ENCODE results near the gene PSG1. TPM values are rescaled to one million over a fixed set of nuclear protein-coding genes. Genes with fewer than 3 reads are reported as not detected.
"Not testable (repeated sequence)": the region's sequence is repeated elsewhere in the genome, so short reads cannot be mapped to it uniquely, and the experiment has no call there.

PSG1 gene
- total and polyA plus RNA-seq, 4 donors, result not detected

DNA sequence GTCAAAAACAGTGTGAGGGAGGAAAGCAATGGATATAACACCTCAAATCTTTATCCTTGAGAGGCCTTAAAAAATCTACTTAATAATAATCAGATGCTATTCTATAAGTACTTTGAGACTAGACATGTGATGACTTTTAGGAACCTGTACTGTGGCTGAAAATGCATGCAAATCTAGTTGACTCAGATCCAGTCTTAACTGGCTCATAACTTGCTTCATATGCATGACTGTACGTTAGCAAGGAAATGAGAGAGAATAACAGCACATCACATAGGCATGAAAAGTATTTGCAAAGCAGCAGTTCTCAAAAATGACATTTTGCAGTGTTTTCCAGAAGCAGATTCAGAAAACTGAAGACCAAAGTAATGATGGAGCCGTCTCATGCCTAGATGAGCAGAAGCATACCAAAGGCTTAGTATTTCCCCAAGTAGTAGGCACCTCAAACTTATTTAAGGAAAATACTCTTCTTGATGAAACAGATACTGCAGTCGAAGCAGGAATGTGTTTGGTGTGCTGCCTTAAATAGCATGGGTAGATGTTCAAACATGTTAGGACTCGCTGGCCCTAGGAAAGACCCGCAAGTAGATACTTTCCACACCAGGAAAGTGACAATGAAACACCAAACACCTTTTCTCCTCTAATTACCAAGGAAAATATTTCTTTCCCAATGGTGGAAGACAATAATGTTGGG, 59.4 kb downstream of the PSG1 start:
- H3K36me3 ChIP-seq (ENCODE audit: control insufficient read depth in 4 of 4, insufficient read depth in 3 of 4, low read depth in 1 of 4, low read length in 3 of 4); H3K4me3 ChIP-seq (ENCODE audit: low read depth in 1 of 3, low read length in 3 of 3); H3K27ac ChIP-seq (ENCODE audit: low read depth in 1 of 2, low read length in 2 of 2); H3K9ac ChIP-seq (ENCODE audit: low read depth in 1 of 2, low read length in 2 of 2); H3K9me3 ChIP-seq (ENCODE audit: control insufficient read depth in 4 of 4, low read length in 3 of 4); H3K27me3 ChIP-seq (ENCODE audit: control insufficient read depth in 4 of 4, insufficient read depth in 4 of 4, low read length in 3 of 4); DNase-seq (ENCODE audit: low spot score); H3K4me1 ChIP-seq (ENCODE audit: control insufficient read depth in 4 of 4, insufficient read depth in 4 of 4, low read length in 3 of 4): not testable (repeated sequence)
- 70% methylated on average over 5 of the region's 5 CpGs for WGBS

DNA sequence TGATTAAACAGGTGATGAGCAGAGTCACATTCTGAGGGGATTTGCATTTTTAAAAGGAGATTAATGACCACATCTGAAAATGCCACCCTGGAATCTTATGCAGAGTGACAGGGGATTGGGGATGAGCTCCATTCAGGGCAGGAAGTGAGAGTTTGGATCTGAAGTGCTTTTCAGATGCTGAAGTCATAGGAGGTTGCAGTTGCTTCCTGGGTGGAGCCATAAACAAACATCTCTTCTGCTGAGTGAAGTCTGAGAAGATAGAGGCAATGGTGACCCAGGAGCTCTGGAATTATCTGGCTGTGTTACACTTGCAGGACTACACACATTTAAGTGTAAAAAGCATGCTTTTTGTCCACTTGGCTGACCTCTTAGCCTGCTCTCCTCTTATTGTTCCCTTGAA, 62.6 kb downstream of the PSG1 start:
- no peaks in the 10 kb centered on the region for H3K36me3 ChIP-seq (ENCODE audit: control insufficient read depth in 4 of 4, insufficient read depth in 3 of 4, low read depth in 1 of 4, low read length in 3 of 4)
- TF ChIP-seq FOXA2 (IDR thresholded peaks at IDR 0.05), result no peak
- TF ChIP-seq EGR1 (IDR thresholded peaks at IDR 0.05; ENCODE audit: low read depth in 2 of 2), result no peak
- TF ChIP-seq CTCF (IDR thresholded peaks at IDR 0.05; ENCODE audit: low read depth, low read length, missing input control), result no peak
- no peak for TF ChIP-seq ZBTB33 (IDR thresholded peaks at IDR 0.05)
- TF ChIP-seq HNF4A (conservative IDR thresholded peaks at IDR 0.05), result no peak
- TF ChIP-seq RXRA (IDR thresholded peaks at IDR 0.05), result no peak
- TF ChIP-seq HNF4G (IDR thresholded peaks at IDR 0.05), result no peak
- TF ChIP-seq FOXA1 (IDR thresholded peaks at IDR 0.05), result no peak
- TF ChIP-seq GABPA (IDR thresholded peaks at IDR 0.05 in 1 of 2, conservative IDR thresholded peaks at IDR 0.05 in 1 of 2), result no peak
- no peak for TF ChIP-seq TAF1 (conservative IDR thresholded peaks at IDR 0.05)
- no peak for TF ChIP-seq SP1 (IDR thresholded peaks at IDR 0.05)
- no peak for TF ChIP-seq REST (IDR thresholded peaks at IDR 0.05)
- TF ChIP-seq JUND (IDR thresholded peaks at IDR 0.05), result no peak
- TF ChIP-seq, protein P1, sequence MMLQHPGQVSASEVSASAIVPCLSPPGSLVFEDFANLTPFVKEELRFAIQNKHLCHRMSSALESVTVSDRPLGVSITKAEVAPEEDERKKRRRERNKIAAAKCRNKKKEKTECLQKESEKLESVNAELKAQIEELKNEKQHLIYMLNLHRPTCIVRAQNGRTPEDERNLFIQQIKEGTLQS (IDR thresholded peaks at IDR 0.05), result no peak
- no peak for TF ChIP-seq NR2F2 (IDR thresholded peaks at IDR 0.05)
- TF ChIP-seq MAX (IDR thresholded peaks at IDR 0.05), result no peak
- H3K9ac ChIP-seq (ENCODE audit: low read depth in 1 of 2, low read length in 2 of 2), result no peak overlapping the region

More for the DNA sequence above, 62.6 kb downstream of the PSG1 start:
- H3K27me3 ChIP-seq (ENCODE audit: control insufficient read depth in 4 of 4, insufficient read depth in 4 of 4, low read length in 3 of 4), result no peaks in the 10 kb centered on the region
- no peak overlapping the region for H3K4me3 ChIP-seq (ENCODE audit: low read depth in 1 of 3, low read length in 3 of 3)
- no peak for DNase-seq (ENCODE audit: low spot score)
- no peaks in the 10 kb centered on the region for H3K4me1 ChIP-seq (ENCODE audit: control insufficient read depth in 4 of 4, insufficient read depth in 4 of 4, low read length in 3 of 4)
- H3K27ac ChIP-seq (ENCODE audit: low read depth in 1 of 2, low read length in 2 of 2), result no peak overlapping the region
- H3K9me3 ChIP-seq (ENCODE audit: control insufficient read depth in 4 of 4, low read length in 3 of 4), result no peaks in the 10 kb centered on the region

Other genes starting within 250 kb of the PSG1 start
- gene PSG3, start 139.2 kb downstream of the PSG1 start, total RNA-seq, result not detected
- gene PSG3, start 139.2 kb downstream of the PSG1 start, polyA plus RNA-seq, result not detected
- not detected for gene PSG8, start 114.0 kb downstream of the PSG1 start, total RNA-seq
- gene PSG8, start 114.0 kb downstream of the PSG1 start, polyA plus RNA-seq, result not detected
- not detected for gene PSG6, start 38.2 kb upstream of the PSG1 start, total RNA-seq
- gene PSG6, start 38.2 kb upstream of the PSG1 start, polyA plus RNA-seq, result not detected
- not detected for gene PSG7, start 57.5 kb upstream of the PSG1 start, total RNA-seq
- not detected for gene PSG7, start 57.5 kb upstream of the PSG1 start, polyA plus RNA-seq
- not detected for gene PSG11, start 146.8 kb upstream of the PSG1 start, total RNA-seq
- gene PSG11, start 146.8 kb upstream of the PSG1 start, polyA plus RNA-seq, result not detected
- not detected for gene PSG2, start 203.0 kb upstream of the PSG1 start, total RNA-seq
- gene PSG2, start 203.0 kb upstream of the PSG1 start, polyA plus RNA-seq, result not detected

Measured in liver (tissue), 9 donors.